ENCODE measurements around the gene GCSAM.

GCSAM gene

GRCh38 chr3:112089956-112090886, 42.8 kb downstream of the GCSAM start:
- Histone ChIP-seq H3K4me2 (ENCODE audit: insufficient read depth, low read length) (no peak overlapping the region), H3K27me3 (ENCODE audit: insufficient read depth, low read length, poor library complexity) (peaks cover 6% of the 10 kb centered on the region), H3K36me3 (ENCODE audit: insufficient read depth, low read length) (no peaks in the 10 kb centered on the region), H4K20me1 (ENCODE audit: insufficient read depth, low read length) (no peaks in the 10 kb centered on the region), H3K9me3 (ENCODE audit: insufficient read depth, low read length, severe bottlenecking) (no peaks in the 10 kb centered on the region), H3K79me2 (ENCODE audit: insufficient read depth, low read length) (no peaks in the 10 kb centered on the region), H3K4me1 (ENCODE audit: insufficient read depth, low read length) (no peaks in the 10 kb centered on the region), H3K4me3 (ENCODE audit: low read depth in 1 of 2, low read length in 2 of 2) (no peak overlapping the region), H2AFZ (ENCODE audit: low read depth, low read length) (no peak overlapping the region), H3K9ac (ENCODE audit: low read depth, low read length) (no peak overlapping the region), H3K27ac (ENCODE audit: low read length) (no peak overlapping the region)
- TF ChIP-seq EZH2 (IDR thresholded peaks at IDR 0.05; ENCODE audit: borderline replicate concordance, low read depth, low read length, severe bottlenecking), result no peak
- TF ChIP-seq CTCF (IDR thresholded peaks at IDR 0.05; ENCODE audit: borderline replicate concordance, extremely low read depth, low read length, poor library complexity, severe bottlenecking), result no peak
- ATAC-seq (ENCODE audit: insufficient read depth, low read depth) (no peak), DNase-seq (no peak)

DNA sequence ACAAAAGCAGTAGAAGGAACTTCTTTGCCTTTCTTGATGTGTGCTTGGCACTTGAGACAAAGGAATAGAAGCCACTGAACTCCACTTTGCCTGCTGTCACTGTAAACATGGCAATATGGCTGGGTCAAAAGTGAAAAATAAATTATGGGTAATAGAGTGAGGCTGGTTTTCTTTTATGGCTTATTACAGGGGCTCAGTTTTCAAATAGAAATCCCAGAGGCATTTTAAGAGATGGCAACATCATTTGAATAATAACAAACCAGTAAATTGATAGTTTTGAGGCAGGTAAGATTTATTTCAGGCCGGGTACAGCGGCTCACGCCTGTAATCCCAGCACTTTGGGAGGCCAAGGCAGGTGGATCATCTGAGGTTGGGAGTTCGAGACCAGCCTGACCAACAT, 44.1 kb downstream of the GCSAM start:
- DNase-seq, result no peak
- Histone ChIP-seq H3K9me3 (ENCODE audit: insufficient read depth, low read length, severe bottlenecking) (no peaks in the 10 kb centered on the region), H3K9ac (ENCODE audit: low read depth, low read length) (no peak overlapping the region), H3K27ac (ENCODE audit: low read length) (no peak overlapping the region), H3K36me3 (ENCODE audit: insufficient read depth, low read length) (no peaks in the 10 kb centered on the region), H4K20me1 (ENCODE audit: insufficient read depth, low read length) (no peaks in the 10 kb centered on the region), H3K79me2 (ENCODE audit: insufficient read depth, low read length) (no peaks in the 10 kb centered on the region), H2AFZ (ENCODE audit: low read depth, low read length) (no peak overlapping the region), H3K4me1 (ENCODE audit: insufficient read depth, low read length) (no peaks in the 10 kb centered on the region), H3K4me3 (ENCODE audit: low read depth in 1 of 2, low read length in 2 of 2) (no peak overlapping the region), H3K4me2 (ENCODE audit: insufficient read depth, low read length) (no peak overlapping the region), H3K27me3 (ENCODE audit: insufficient read depth, low read length, poor library complexity) (peaks cover 9% of the 10 kb centered on the region)
- no peak for ATAC-seq (ENCODE audit: insufficient read depth, low read depth)
- TF ChIP-seq CTCF (IDR thresholded peaks at IDR 0.05; ENCODE audit: borderline replicate concordance, extremely low read depth, low read length, poor library complexity, severe bottlenecking), result no peak
- TF ChIP-seq EZH2 (IDR thresholded peaks at IDR 0.05; ENCODE audit: borderline replicate concordance, low read depth, low read length, severe bottlenecking), result no peak

DNA sequence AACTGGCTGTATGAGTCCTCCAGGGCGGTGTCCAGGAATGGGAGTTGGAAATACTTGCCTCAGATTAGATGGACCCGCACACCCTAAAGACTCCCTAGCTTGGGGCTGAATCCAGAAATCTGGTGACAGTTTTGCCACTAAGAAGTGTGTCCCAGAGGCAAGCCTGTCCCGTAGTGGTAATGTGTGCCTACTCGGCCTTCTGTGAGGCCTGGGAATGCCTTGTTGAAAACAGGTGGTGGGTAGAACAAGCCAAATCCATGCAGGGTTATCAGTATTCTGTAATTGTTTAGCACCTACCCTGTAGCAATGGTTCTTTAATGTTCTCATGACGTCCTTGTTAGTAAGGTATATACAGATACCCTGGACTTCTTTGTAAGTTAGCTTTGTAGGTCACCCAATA, 45.3 kb downstream of the GCSAM start:
- Histone ChIP-seq H3K27ac (ENCODE audit: low read length) (no peak overlapping the region), H3K9ac (ENCODE audit: low read depth, low read length) (no peak overlapping the region), H3K4me3 (ENCODE audit: low read depth in 1 of 2, low read length in 2 of 2) (no peak overlapping the region), H3K4me1 (ENCODE audit: insufficient read depth, low read length) (no peaks in the 10 kb centered on the region), H3K27me3 (ENCODE audit: insufficient read depth, low read length, poor library complexity) (peaks cover 9% of the 10 kb centered on the region), H3K4me2 (ENCODE audit: insufficient read depth, low read length) (no peak overlapping the region), H4K20me1 (ENCODE audit: insufficient read depth, low read length) (no peaks in the 10 kb centered on the region), H3K9me3 (ENCODE audit: insufficient read depth, low read length, severe bottlenecking) (no peaks in the 10 kb centered on the region), H2AFZ (ENCODE audit: low read depth, low read length) (no peak overlapping the region), H3K36me3 (ENCODE audit: insufficient read depth, low read length) (no peaks in the 10 kb centered on the region), H3K79me2 (ENCODE audit: insufficient read depth, low read length) (no peaks in the 10 kb centered on the region)
- ATAC-seq (ENCODE audit: insufficient read depth, low read depth), result no peak
- TF ChIP-seq EZH2 (IDR thresholded peaks at IDR 0.05; ENCODE audit: borderline replicate concordance, low read depth, low read length, severe bottlenecking), result no peak
- no peak for TF ChIP-seq CTCF (IDR thresholded peaks at IDR 0.05; ENCODE audit: borderline replicate concordance, extremely low read depth, low read length, poor library complexity, severe bottlenecking)
- no peak for DNase-seq
